Stimulated activated CD8-positive, alpha-beta memory T cell treated with anti-CD3 and anti-CD28 coated beads, Interleukin-12 subunit alpha, Interleukin-12 subunit beta, amount 100 ng/mL, for 24 hours (primary cell): ENCODE results near the gene TMEM50B.
"Not testable (repeated sequence)": the region's sequence is repeated elsewhere in the genome, so short reads cannot be mapped to it uniquely, and the experiment has no call there.

Experiments
- DNase-seq: peaks from one replicate; pipeline ENCODE4 v3.0.0-alpha.2; 2020; ENCODE audit errors: extremely low read depth

The TMEM50B gene

DNA sequence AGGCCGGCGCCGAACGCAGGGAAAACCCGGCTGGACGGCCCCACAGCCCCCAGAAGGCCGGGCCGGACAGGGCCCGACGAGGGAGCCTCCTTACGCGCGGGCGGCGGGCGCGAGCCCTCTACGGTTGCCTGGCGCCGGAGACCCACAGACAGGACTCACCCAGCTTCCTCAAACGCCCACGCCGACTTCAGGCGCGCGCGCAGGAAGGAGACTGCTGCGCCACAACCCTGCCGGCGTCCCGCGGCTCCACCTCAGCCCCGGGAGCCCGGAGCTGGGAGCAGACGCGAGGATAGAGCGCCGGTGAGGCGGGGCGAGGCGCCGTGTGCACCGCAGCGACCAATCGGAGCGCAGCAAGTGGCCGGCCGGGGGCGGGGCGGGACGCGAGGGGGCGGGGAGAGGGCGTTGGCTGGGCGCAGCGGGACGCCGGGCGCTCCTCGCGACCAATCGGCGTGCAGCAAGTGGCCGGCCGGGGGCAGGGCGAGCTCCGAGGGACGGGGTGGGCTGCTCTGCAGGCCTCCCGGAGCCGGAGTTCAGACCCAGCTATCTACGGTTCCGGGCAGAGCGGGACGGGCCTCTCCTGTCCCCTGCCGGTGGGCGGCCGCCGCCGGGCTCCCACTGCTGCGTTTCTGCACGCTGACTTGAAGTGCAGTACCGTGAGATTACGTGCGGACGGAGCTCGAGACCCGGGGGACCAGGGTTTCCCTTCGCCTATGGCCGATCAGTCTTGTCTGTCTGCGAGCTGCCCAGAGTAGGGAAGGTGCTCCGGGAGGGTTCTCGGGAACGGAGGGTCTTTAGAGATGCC lies at the start of gene TMEM50B:
TSS of gene TMEM50B (minus strand) at position 296 of the 802 bp plus-strand sequence. CDS start 11,089 bp downstream, outside the sequence.
- peak; percentile 91 for DNase-seq

DNA sequence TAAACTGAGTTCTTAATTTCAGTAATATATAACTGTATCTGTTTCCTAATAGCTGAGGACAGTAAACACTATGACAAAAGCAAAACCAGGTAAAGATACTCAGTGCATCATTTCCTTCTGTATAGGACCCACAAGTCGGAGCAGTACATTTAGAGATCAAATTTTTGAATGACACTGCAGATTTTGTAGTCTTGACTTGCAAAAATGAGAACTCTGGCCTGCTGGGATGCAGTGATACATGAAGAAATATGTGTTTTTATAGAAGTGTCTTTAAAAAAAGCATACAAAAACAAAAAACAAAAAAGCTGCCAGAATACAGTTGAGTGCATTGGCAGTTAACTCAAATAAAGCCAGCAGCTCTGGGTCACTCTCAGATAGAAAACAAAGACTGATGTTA lies 43.2 kb upstream of the TMEM50B start:
- DNase-seq = no peak

DNA sequence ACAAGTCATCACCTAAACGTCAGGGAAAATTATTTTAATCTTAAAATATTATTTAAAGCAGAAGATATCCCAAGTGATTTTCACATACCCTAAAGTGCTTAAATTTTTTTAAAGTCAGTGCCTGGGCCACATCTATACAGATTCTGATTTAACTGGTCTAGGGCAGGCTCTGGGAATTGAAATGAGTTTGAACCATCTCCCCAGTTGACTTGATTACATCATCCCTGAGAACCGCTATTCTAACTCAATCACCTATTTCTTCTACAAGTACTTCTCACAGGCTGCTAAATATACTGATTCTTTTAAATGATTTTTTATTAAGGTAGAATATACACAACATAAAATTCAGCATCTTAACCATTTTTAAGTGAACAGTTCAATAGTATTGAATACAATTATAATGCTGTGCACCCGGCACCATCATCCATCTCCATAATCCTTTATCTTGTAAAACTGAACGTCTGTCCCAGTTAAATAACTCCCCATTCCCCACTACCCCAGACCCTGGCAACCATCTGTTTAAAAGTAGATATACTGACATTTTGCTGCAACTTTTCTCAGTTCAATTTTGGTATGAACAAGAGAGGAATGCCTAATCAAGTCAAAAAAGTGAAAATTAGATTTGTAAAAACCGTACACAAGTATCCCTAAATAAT lies 42.7 kb upstream of the TMEM50B start:
- DNase-seq = no peak

DNA sequence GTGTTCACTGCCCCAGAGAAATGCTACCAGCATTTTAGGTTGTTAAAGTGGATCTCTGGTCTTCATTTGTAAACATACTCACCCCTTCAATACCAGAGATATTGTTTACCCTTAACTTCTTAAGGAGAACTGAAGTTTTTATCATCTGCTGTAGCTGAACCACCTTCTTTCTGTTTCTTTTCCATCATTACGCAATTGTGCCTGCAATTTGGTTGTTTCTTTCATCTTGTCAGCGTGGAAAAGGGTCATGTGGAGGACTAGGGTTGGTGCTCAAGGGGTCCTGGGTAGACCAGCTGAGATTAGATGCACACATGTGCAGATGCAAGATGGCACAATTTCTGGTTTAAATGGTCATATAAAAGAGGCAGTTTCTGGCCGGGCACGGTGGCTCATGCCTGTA lies 39.1 kb upstream of the TMEM50B start:
- DNase-seq = no peak

DNA sequence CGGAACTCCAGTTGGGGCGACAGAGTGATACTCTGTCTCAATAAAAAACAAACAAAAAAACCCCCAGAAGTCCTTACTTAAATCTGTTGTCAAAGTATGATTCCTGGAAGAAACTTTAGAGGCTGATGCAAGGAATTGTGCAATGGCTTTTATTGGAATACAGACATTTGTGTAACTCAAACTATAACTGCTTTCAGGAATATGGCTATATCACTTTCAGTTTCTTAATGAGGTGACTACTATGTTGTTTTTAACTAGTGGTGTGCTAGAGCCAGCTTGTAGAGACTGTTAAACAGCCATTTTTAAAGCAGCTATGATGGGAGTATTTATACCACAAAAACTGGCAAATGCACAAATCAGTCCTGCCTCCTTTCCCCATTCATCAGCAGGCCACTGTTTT lies 34.5 kb upstream of the TMEM50B start:
- no peak for DNase-seq

DNA sequence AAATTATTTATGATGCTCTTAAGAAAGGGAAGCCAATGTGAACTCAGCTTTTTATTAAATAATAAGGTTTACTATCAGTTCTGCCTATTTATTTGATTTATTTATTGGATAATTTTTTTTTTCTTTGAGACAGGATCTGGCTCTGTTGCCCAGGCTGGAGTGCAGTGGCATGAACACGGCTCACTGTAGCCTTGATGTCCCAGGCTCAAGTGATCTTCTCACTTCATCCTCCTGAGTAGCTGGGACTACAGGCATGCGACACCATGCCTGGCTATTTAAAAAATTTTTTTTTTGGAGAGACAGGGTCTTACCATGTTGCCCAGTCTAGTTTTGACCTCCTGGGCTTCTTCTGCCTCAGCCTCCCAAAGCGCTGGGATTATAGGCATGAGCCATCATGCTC lies 32.7 kb upstream of the TMEM50B start:
- no peak for DNase-seq

DNA sequence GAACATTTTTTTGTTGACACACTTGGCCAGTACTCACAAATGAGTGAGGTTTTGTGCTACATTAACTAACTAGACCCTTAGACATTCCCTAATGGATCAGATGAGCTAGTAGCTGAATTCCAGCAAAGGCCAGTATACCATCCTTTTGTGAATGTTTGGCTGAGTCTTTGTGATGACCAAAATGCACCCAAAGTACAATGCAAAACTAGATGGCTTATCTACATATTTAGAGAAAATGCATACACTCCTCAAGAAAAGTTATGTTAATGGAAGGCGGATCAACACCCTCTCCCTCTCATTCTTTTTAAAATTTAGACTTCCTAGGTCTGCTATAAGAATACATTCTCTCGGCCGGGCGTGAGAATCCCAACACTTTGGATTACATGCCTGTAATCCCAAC lies 31.9 kb upstream of the TMEM50B start:
- no peak for DNase-seq

DNA sequence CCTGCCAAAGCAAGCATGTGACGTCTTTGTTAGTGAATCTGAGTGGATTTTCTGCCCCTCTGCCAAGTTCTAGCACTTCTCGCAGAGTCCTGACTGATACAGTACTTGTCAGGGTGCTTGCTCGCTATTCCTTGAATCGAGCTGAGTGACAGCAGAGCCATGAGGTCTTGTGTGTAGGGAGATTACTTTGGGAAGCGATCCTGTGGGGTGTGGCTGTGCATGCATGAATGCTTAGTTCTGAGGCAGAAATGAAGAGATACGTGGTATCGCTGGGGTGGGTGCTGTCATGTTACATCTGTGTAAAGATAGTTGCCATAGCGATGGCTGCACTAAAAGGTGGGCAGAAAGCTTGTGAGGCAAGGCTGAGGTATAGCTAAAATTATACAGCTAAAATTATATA lies 31.1 kb upstream of the TMEM50B start:
- no peak for DNase-seq

DNA sequence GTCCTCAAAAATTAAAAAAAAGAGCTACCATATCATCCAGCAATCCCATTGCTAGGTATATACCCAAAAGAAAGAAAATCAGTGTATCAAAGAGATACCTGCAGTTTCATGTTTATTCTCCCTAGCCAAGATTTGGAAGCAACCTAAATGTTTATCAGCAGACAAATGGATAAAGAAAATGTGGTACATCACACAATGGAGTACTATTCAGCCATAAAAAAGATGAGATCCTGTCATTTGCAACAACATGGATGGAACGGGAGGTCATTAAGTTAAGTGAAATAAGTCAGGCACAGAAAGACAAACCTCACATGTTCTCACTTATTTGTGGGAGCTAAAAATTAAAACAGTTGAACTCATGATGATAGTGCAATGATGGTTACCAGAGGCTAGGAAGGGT lies 27.2 kb upstream of the TMEM50B start:
- not testable (repeated sequence) for DNase-seq

DNA sequence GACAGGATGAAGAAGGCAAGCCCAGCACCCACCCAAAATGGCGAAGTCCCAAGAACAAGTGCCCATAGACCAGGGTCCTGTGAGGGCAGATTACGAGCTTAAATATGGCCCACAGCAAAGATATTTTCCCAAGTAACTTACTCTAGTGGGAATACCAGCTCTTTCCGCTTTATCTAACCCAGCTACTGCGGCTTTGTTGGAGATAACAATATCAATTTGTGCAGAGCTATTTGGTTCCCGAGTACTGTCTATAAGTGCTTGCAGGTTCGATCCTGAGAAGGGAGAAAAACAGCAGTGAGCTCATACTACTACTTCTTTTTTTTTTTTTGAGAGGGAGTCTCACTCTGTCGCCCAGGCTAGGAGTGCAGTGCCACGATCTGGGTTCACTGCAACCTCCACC lies 26.1 kb upstream of the TMEM50B start:
- no peak for DNase-seq

DNA sequence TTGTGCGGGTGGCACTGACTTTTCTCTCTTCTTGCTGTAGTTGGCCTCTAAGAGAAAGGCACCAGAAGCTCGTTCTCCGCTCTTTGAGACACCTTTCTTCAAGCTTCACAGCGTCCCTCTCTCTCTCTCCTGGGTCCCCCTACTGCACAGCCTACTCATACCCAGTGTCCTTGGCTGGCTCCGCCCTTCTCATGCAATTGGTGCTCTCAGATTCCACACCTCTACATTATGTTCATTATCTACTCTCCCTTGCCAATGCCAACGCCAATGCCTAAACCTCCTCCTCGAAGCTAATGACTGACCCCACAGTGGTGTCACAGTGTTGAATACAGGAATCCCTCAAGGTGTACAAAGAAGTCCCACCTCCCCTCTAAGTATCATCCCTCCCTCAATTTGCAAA lies 16.6 kb upstream of the TMEM50B start:
- no peak for DNase-seq

DNA sequence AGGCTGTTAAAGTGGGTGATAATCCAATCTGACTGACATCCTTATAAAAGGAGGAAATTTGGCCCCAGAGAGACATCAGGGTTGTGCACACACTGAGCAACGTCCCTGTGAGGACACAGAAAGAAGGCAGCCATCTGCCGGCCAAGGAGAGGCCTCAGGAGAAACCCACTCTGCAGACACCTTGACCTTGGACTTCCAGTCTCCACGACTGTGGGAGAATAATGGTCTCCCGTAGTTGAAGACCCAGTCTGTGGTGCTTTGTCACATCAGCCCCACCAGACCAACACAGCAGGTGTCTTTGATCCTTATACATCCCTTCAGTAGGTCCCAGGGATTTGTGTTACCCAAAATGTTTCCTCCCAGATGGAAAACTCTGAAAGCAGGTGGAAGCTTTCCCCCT lies 16.0 kb upstream of the TMEM50B start:
- DNase-seq = no peak

DNA sequence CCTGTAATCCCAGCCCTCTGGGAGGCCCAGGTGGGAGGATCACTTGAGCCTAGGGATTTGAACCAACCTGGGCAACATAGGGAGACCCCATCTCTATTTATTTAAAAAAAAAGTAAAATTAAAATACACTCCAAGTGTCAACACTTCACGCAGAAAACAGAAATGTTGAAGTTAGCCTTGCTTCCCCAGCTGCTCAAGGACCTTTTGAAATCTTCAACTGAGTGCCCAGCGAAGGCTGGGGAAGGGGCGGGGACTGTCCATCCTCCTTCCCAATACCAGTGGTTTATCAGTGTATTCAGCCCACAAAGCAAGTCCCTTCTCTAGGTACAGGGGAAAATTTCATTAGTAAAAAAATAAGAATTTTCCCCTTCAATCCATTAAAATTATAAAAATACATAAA lies 14.0 kb upstream of the TMEM50B start:
- no peak for DNase-seq

DNA sequence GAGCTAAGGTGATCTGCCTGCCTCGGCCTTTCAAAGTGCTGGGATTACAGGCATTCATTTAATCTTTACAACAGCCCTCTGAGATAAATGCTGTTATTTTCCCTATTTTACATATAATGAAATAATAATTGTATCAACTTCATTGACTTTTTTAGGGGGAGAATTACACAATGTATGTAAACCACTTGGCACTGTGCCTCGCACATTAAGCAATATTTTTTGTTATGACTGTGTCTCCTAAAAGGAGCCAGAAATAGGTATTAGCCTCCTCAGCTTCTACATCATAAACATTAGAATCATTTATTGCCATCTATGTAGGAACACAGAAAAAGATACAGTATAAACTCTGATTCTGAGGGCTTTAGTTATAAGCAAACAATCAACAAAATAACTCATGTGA lies 12.8 kb upstream of the TMEM50B start:
- DNase-seq = no peak

DNA sequence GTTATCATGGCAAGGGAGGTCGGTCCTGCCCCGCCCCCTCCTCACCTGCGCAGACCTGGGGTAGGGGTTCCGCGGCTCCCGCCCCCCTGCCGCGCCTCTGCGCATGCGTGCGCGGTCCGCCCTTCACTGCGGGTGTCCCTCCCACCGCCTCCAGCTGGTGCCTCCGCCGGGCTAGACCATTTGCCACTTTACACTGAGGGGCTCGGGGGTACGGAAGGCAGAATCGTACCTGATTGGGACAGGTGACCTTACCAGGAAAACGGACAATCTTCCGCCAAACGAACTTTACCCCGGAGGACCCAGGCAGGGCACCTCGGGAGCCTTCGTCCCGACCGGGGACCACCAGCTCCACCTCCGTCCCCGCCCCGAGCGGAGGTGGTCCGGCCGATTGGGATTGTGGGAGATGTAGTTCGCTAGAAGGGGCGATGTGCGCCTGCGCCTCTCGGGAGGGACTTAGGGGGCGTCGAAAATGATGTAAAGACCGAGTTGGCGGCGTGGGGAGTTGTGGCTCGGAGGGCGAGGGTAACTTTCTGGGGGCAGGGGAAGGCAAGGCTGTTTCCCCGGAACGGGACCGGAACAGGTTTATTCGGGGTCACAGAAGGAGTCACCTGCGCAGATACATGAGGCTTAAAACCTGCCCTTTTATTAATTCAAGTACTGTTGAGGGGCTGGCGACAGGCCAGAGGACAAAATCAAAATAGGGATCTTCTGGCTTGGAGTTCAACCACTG lies 11.8 kb upstream of the TMEM50B start, which contains the start of gene DNAJC28:
TSS of gene DNAJC28 (minus strand) at position 344 of the 730 bp plus-strand sequence. CDS start 2,323 bp downstream, outside the sequence.
- peak; percentile 87 for DNase-seq

DNA sequence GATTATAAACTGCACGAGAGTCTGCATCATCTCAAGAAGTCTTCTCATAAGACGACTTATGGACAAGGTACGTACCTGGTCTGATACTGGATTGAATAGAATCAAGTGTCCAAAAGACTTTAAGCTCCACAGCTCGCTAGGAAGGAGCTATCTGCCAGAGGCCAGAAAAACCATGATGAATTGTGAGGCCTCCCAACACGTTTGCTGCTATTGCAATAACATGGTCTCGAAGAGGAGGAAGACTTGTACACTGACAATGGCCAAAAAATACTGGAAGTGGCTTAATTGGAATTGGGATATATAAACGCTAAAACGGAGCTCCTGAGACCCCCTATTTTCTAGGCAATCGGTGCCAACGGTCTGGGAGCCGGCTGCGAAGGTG lies 11.2 kb upstream of the TMEM50B start:
- no peak for DNase-seq

DNA sequence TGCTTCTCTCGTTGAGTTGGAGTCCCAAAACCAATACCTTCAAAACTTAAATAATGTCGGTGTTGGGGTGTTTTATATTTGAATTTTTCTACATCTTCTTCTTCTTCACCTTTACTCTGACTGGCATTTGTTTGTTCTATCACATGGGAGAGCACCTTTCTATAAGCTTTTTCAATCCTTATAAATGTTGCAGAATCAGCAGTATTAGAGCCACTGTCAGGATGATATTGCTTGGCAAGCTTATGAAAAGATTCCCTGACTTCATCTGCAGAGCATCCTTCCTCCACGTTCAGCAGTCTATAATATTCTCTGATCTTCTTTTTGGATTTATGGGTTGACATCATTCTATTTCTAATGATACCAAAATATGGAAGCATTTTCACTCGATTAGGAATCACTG lies 9.2 kb upstream of the TMEM50B start:
- DNase-seq = no peak

DNA sequence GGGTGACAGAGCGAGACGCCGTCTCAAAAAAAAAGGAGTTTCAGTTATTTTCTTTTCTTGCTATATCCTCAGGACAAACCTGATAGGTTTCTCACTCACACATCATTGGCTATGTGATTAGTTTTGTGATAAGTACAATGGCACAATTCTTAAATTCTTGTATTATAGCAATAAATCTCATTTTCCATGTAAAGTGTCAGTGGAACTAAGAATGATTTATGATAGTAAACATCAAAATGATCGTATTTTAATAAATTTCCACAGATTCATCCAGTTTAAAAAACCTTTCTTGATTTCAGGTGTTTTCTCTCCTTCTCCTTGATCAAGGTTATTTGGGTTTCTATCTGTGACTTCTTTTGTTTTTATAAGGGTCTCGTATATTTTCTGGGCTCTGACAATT lies 8.2 kb upstream of the TMEM50B start:
- no peak for DNase-seq

DNA sequence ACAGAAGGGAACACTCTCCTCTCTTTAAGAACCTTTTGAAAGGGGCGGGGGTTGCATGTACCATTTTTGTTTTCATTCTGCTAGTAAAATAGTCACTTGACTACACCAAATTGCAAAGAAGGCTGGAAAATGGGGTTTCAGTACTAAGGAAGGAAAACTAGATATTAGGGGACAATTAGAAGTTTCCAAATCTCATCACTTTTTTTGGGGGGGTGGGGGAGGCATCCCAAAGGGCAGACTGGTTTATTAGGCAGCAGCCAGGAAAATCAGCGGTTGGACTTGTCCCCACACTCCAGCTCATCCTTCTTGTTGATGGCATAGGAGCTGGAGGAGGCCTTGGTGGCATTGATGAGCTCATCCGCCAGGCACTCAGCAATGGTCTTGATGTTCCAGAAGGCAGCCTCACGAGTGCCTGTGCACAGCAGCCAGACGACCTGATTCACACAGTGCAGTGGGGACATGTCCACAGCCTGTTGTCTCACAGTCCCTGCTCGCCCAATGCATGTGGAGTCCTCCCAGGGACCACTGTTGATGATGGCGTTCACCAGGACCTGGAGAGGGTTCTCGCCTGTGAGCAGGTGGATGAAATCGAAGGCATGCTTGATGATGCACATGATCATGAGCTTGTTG lies 1.7 kb upstream of the TMEM50B start:
- DNase-seq = no peak

DNA sequence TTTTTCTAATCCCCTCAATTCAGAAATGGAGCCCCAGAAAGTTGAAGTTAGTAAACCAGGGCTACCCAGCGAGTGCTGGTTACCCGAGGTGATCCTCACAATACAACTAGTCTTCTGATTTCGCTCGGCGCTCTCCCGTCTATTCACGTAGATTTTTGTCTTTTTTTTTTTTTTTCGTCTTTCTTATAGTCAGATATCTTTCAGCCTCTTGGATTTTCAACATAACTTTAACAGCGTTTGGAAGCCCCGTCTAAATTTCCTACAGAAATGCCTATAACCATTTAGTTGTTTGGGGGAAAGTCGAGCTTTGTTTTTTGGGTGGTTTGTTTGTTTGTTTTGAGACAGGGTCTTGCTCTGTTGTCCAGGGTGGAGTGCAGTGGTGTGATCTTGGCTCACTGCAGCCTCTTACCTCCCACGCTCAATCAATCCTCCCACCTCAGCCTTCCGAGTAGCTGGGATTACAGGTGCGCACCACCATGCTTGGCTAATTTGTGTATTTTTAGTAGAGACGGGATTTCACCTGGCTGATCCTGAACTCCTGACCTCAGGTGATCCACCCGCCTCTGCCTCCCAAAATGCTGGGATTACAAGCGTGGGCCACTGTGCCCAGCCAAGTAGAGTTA lies 818 bp upstream of the TMEM50B start:
- no peak for DNase-seq

DNA sequence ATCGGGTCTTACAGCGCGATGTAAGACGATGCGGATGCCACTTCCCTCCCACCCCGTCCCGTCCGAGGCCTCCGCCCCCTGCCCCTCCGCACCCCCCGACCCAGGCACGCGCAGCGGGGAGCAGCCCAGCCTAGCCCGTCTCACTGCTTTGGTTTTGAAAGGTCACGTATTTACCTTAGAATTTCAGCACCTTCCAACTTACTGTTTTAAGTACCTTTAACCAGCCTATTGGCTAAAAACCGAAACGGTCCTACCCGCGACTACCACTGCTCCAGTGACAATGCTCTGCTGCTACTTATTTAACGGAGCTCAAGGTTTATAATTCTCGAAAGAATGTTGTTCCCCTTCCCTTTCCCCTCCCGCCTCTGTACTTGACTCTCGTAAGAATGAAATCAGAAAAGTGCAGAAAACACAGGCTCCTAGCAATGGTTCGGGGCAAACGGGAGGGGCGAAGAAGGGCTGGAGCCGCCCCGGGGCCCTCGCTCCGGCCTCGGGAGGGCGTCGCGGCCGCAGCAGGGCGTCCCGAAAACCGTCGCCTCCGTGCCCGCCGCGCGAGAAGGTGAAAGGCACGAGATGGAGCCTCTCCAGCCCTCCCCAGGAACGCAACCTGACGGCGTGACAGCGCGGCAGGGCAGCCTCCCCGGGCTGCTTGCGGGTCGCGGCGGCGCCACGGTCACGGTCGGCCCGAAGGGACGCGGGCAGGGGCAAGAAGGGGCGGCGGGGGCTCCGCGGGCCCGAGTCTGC lies 667 bp downstream of the TMEM50B start:
- DNase-seq = no peak
